ENCODE data around the gene KIFC1.

DNA sequence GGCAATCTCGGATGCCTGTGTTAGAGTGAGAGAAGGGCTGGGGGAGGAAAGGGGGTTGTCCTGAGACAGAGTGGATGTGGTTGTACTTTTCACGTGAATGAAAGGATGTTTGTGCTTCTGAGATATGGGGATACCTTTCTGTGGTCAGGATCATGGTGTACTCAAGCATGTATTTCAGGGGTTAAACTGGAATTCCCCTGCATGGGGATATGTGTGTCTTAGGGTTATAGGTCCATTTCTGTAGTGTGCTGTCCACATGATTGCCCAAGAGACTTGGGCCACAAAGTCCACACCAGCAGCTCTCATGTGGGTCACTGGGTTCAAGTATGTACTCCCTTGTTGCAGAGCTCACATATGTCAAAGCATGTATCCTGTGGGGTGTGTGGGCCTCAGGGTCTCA is 38.7 kb downstream of the KIFC1 start:
- TF ChIP-seq, protein P1, sequence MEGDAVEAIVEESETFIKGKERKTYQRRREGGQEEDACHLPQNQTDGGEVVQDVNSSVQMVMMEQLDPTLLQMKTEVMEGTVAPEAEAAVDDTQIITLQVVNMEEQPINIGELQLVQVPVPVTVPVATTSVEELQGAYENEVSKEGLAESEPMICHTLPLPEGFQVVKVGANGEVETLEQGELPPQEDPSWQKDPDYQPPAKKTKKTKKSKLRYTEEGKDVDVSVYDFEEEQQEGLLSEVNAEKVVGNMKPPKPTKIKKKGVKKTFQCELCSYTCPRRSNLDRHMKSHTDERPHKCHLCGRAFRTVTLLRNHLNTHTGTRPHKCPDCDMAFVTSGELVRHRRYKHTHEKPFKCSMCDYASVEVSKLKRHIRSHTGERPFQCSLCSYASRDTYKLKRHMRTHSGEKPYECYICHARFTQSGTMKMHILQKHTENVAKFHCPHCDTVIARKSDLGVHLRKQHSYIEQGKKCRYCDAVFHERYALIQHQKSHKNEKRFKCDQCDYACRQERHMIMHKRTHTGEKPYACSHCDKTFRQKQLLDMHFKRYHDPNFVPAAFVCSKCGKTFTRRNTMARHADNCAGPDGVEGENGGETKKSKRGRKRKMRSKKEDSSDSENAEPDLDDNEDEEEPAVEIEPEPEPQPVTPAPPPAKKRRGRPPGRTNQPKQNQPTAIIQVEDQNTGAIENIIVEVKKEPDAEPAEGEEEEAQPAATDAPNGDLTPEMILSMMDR (IDR thresholded peaks at IDR 0.05), result no peak
- no peak for TF ChIP-seq EP300 (IDR thresholded peaks at IDR 0.05)
- no peak for TF ChIP-seq POLR2A (IDR thresholded peaks at IDR 0.05)
- no peak for TF ChIP-seq POLR2AphosphoS5 (IDR thresholded peaks at IDR 0.05)

Data from stomach (tissue), 4 donors.